MM.1S (cell line): ENCODE results near the gene SPPL3.

ENCODE experiments used
- DNase-seq: peaks from one replicate; pipeline ENCODE4 v3.0.0-alpha.2; 2015
- H2AFZ ChIP-seq: fragments of 300-600 bp; sonication (generic); 2 replicates; pipeline ENCODE4 v1.6.0; 2016; ENCODE audit warnings: antibody characterized with exemption, low read length
- H3F3A ChIP-seq: fragments of 300-600 bp; sonication (generic); 2 replicates; pipeline ENCODE4 v1.6.1; 2016; ENCODE audit warnings: mild to moderate bottlenecking, antibody characterized with exemption, low read length, moderate library complexity, mixed read lengths; ENCODE audit not compliant: insufficient read depth
- H3K27ac ChIP-seq: fragments of 300-600 bp; sonication (generic); 2 replicates; pipeline ENCODE4 v1.5.1; 2016; ENCODE audit warnings: mild to moderate bottlenecking, low read length
- H3K27me3 ChIP-seq: fragments of 300-600 bp; sonication (generic); replicated peaks from 2 replicates; pipeline ENCODE4 v1.6.0; 2016; ENCODE audit warnings: low read length; ENCODE audit not compliant: insufficient read depth
- H3K36me3 ChIP-seq: fragments of 300-600 bp; sonication (generic); replicated peaks from 2 replicates; pipeline ENCODE4 v1.6.1; 2016; ENCODE audit warnings: mild to moderate bottlenecking, low read length, mixed read lengths; ENCODE audit not compliant: insufficient read depth
- H3K4me1 ChIP-seq: fragments of 300-600 bp; sonication (generic); 2 replicates; pipeline ENCODE4 v1.6.1; 2016; ENCODE audit warnings: low read length, mixed read lengths
- H3K4me2 ChIP-seq: fragments of 300-600 bp; sonication (generic); 2 replicates; pipeline ENCODE4 v1.6.0; 2016; ENCODE audit warnings: low read depth, low read length
- H3K4me3 ChIP-seq: fragments of 300-600 bp; sonication (generic); 2 replicates; pipeline ENCODE4 v1.5.1; 2016; ENCODE audit warnings: low read length, mixed read lengths
- H3K79me2 ChIP-seq: fragments of 300-600 bp; sonication (generic); 2 replicates; pipeline ENCODE4 v1.6.1; 2016; ENCODE audit warnings: mixed run types, low read length, mixed read lengths
- H3K9ac ChIP-seq: fragments of 300-600 bp; sonication (generic); 2 replicates; pipeline ENCODE4 v1.6.1; 2016; ENCODE audit warnings: low read length, mixed read lengths
- H3K9me2 ChIP-seq: fragments of 300-600 bp; sonication (generic); replicated peaks from 2 replicates; pipeline ENCODE4 v1.6.1; 2016; ENCODE audit warnings: mild to moderate bottlenecking, low read length, mixed read lengths; ENCODE audit not compliant: insufficient read depth
- H3K9me3 ChIP-seq: fragments of 300-600 bp; sonication (generic); replicated peaks from 2 replicates; pipeline ENCODE4 v1.6.1; 2016; ENCODE audit warnings: mild to moderate bottlenecking, low read length, mixed read lengths; ENCODE audit not compliant: insufficient read depth
- H4K20me1 ChIP-seq: fragments of 300-600 bp; sonication (generic); 2 replicates; pipeline ENCODE4 v1.6.1; 2016; ENCODE audit warnings: mild to moderate bottlenecking, low read length, moderate library complexity, mixed read lengths; ENCODE audit not compliant: insufficient read depth
- CTCF ChIP-seq: fragments of 300-600 bp; sonication (generic); IDR thresholded peaks from 2 replicates; pipeline ENCODE4 v1.5.1; 2016; ENCODE audit warnings: antibody characterized with exemption, low read length, mixed read lengths
- EZH2 ChIP-seq: fragments of 300-600 bp; sonication (generic); optimal IDR thresholded peaks from 2 replicates; pipeline ENCODE3; 2017; ENCODE audit warnings: low read depth, mild to moderate bottlenecking, antibody characterized with exemption, low read length, mixed read lengths
- EZH2phosphoT487 ChIP-seq: fragments of 300-600 bp; sonication (generic); IDR thresholded peaks from 2 replicates; pipeline ENCODE4 v1.6.1; 2018; ENCODE audit warnings: antibody characterized with exemption, low read length

Gene SPPL3

GRCh38 chr12:120775862-120776552 lies 128.2 kb downstream of the SPPL3 start:
- Histone ChIP-seq H4K20me1 (no peaks in the 10 kb centered on the region), H3K9me2 (no peaks in the 10 kb centered on the region)

GRCh38 chr12:120774169-120774916 lies 129.8 kb downstream of the SPPL3 start:
- no peaks in the 10 kb centered on the region for H4K20me1 ChIP-seq

More at GRCh38 chr12:120775862-120776552, 128.2 kb downstream of the SPPL3 start:
- no peak for TF ChIP-seq EZH2phosphoT487
- TF ChIP-seq EZH2, result no peak
- TF ChIP-seq CTCF, result no peak
- Histone ChIP-seq H3K9me3 (no peaks in the 10 kb centered on the region), H3K27ac (no peak overlapping the region), H3K4me3 (no peak overlapping the region), H3K36me3 (no peaks in the 10 kb centered on the region), H3K9ac (no peak overlapping the region), H3K27me3 (no peaks in the 10 kb centered on the region), H3F3A (no peaks in the 10 kb centered on the region), H2AFZ (no peak overlapping the region), H3K79me2 (no peaks in the 10 kb centered on the region), H3K4me2 (no peak overlapping the region), H3K4me1 (no peaks in the 10 kb centered on the region)
- DNase-seq, result no peak

GRCh38 chr12:120771097-120771496 lies 133.1 kb downstream of the SPPL3 start:
- no peak overlapping the region for H3K4me3 ChIP-seq
- H3K9me3 ChIP-seq, result no peaks in the 10 kb centered on the region

More at GRCh38 chr12:120774169-120774916, 129.8 kb downstream of the SPPL3 start:
- no peak overlapping the region for H3K4me2 ChIP-seq
- H3K9me2 ChIP-seq, result no peaks in the 10 kb centered on the region
- no peaks in the 10 kb centered on the region for H3K27me3 ChIP-seq
- H3K36me3 ChIP-seq, result no peaks in the 10 kb centered on the region
- no peak for DNase-seq
- H3K27ac ChIP-seq, result no peak overlapping the region
- H3K4me1 ChIP-seq, result no peaks in the 10 kb centered on the region
- H3K4me3 ChIP-seq, result no peak overlapping the region
- H3K9ac ChIP-seq, result no peak overlapping the region
- no peaks in the 10 kb centered on the region for H3F3A ChIP-seq
- no peaks in the 10 kb centered on the region for H3K79me2 ChIP-seq
- no peak overlapping the region for H2AFZ ChIP-seq
- no peaks in the 10 kb centered on the region for H3K9me3 ChIP-seq
- TF ChIP-seq EZH2 (no peak), EZH2phosphoT487 (no peak), CTCF (no peak)

More at GRCh38 chr12:120771097-120771496, 133.1 kb downstream of the SPPL3 start:
- H2AFZ ChIP-seq, result no peak overlapping the region
- no peak overlapping the region for H3K27ac ChIP-seq
- no peaks in the 10 kb centered on the region for H3K4me1 ChIP-seq
- H3F3A ChIP-seq, result no peaks in the 10 kb centered on the region
- no peaks in the 10 kb centered on the region for H4K20me1 ChIP-seq
- no peaks in the 10 kb centered on the region for H3K27me3 ChIP-seq
- TF ChIP-seq CTCF, result no peak
- TF ChIP-seq EZH2phosphoT487, result no peak
- no peaks in the 10 kb centered on the region for H3K36me3 ChIP-seq
- H3K4me2 ChIP-seq, result no peak overlapping the region
- no peak for DNase-seq
- H3K79me2 ChIP-seq, result no peaks in the 10 kb centered on the region
- no peaks in the 10 kb centered on the region for H3K9me2 ChIP-seq
- H3K9ac ChIP-seq, result no peak overlapping the region
